ENCODE data around the gene STMN1. TPM values are rescaled to one million over a fixed set of nuclear protein-coding genes. Genes with fewer than 3 reads are reported as not detected.

The STMN1 gene
- total RNA-seq, 2 donors from 2014 or later = 6.3 to 11.4 TPM

GRCh38 chr1:25922056-25922970, 16.1 kb upstream of the STMN1 start:
- H3K27me3 ChIP-seq = no peaks in the 10 kb centered on the region
- H3K4me1 ChIP-seq = peaks cover 17% of the 10 kb centered on the region
- DNase-seq (peak; percentile 22 to 48 (median 39)), ATAC-seq (peak; percentile 55)
- TF ChIP-seq CTCF (IDR thresholded peaks at IDR 0.05) (no peak), POLR2A (IDR thresholded peaks at IDR 0.05) (peak in 1 of 3 donors; percentile 22)
- 12 to 46% methylated on average over 15 to 49 of the region's 49 CpGs for WGBS, 2 donors
- H3K27ac ChIP-seq = peak overlapping the region; percentile 4 to 78 (median 40)
- no peaks in the 10 kb centered on the region for H3K36me3 ChIP-seq (replicated peaks in 1 of 2; ENCODE audit: insufficient read depth in 1 of 2, low read depth in 2 of 2)
- H3K9me3 ChIP-seq = no peaks in the 10 kb centered on the region
- H3K4me3 ChIP-seq = peak overlapping the region; percentile 24 to 37
- intact Hi-C loops (cut with DNase I) = no loop called here

GRCh38 chr1:25918615-25919014, 12.4 kb upstream of the STMN1 start:
- Histone ChIP-seq H3K9me3 (no peaks in the 10 kb centered on the region), H3K27ac (no peak overlapping the region), H3K36me3 (replicated peaks in 1 of 2; ENCODE audit: insufficient read depth in 1 of 2, low read depth in 2 of 2) (no peaks in the 10 kb centered on the region), H3K27me3 (no peaks in the 10 kb centered on the region), H3K4me3 (no peak overlapping the region), H3K4me1 (peaks cover 15% of the 10 kb centered on the region)
- DNase-seq (no peak), ATAC-seq (no peak)
- TF ChIP-seq POLR2A (IDR thresholded peaks at IDR 0.05) (no peak), CTCF (IDR thresholded peaks at IDR 0.05) (no peak)
- WGBS, 2 donors = 84 to 92% methylated on average over 11 of the region's 11 CpGs
- intact Hi-C loops (cut with DNase I) = no loop called here

GRCh38 chr1:25917996-25918395, 11.8 kb upstream of the STMN1 start:
- TF ChIP-seq POLR2A (IDR thresholded peaks at IDR 0.05) = no peak
- TF ChIP-seq CTCF (IDR thresholded peaks at IDR 0.05) = no peak
- ATAC-seq = no peak
- no peak for DNase-seq
- no peaks in the 10 kb centered on the region for H3K36me3 ChIP-seq (replicated peaks in 1 of 2; ENCODE audit: insufficient read depth in 1 of 2, low read depth in 2 of 2)
- 55 to 70% methylated on average over 5 of the region's 5 CpGs for WGBS, 2 donors
- intact Hi-C loops (cut with DNase I) = no loop called here
- H3K27ac ChIP-seq = no peak overlapping the region
- H3K4me3 ChIP-seq = no peak overlapping the region
- peaks cover 9% of the 10 kb centered on the region for H3K4me1 ChIP-seq
- no peaks in the 10 kb centered on the region for H3K9me3 ChIP-seq
- H3K27me3 ChIP-seq = no peaks in the 10 kb centered on the region

- TF ChIP-seq POLR2A (IDR thresholded peaks at IDR 0.05) (no peak), CTCF (IDR thresholded peaks at IDR 0.05) (no peak)
- Histone ChIP-seq H3K9me3 (no peaks in the 10 kb centered on the region), H3K27me3 (no peaks in the 10 kb centered on the region), H3K4me1 (no peaks in the 10 kb centered on the region), H3K27ac (no peak overlapping the region), H3K36me3 (replicated peaks in 1 of 2; ENCODE audit: insufficient read depth in 1 of 2, low read depth in 2 of 2) (no peaks in the 10 kb centered on the region), H3K4me3 (no peak overlapping the region)
- intact Hi-C loops (cut with DNase I) = no loop called here
- WGBS, 2 donors = 83 to 87% methylated on average over 2 of the region's 2 CpGs
- DNase-seq (no peak), ATAC-seq (no peak)
Measured at GRCh38 chr1:25916460-25916859, 10.2 kb upstream of the STMN1 start.
